ENCODE results near the gene SOX30.

DNA sequence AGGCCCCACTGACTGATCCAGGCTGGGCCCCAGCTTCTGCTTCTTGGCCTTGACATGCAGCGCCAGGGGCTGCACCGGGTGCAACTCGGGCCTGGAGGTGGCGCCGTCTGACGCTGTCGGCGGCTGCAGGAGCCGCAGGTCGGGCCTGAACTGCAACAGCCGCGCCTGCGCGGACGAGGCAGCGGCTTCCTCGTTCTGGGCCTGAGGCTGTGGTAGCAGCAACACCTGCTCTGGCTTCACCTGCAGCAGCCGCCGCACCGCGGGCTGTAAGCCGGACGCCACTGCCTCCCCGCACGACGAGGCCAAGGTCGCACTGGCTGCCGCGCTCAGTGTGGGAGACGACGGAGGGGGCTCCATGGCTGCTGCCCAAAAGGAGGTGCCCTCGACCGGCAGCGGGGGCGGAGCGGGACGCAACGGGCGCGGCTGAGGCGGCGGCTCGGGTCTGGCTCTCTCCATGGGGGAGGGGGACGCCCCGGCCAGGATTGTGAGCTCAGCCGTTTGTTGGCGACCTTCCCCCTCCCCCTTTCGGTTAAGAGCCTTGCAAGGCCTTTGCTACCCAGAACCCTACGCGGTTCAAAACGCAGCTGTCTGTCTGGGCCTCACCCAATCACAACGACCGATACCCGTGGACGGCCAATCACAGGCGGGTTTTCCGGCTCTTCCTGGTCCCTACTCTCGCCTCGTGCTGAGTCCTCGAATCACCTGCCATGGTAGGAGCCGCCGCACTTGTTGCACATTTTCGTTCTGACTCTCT is 438 bp downstream of the SOX30 start:
- no peak for TF ChIP-seq CTCF (IDR thresholded peaks at IDR 0.05)
- TF ChIP-seq, protein P1, sequence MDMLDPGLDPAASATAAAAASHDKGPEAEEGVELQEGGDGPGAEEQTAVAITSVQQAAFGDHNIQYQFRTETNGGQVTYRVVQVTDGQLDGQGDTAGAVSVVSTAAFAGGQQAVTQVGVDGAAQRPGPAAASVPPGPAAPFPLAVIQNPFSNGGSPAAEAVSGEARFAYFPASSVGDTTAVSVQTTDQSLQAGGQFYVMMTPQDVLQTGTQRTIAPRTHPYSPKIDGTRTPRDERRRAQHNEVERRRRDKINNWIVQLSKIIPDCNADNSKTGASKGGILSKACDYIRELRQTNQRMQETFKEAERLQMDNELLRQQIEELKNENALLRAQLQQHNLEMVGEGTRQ (IDR thresholded peaks at IDR 0.05) = no peak
- TF ChIP-seq, protein P2, sequence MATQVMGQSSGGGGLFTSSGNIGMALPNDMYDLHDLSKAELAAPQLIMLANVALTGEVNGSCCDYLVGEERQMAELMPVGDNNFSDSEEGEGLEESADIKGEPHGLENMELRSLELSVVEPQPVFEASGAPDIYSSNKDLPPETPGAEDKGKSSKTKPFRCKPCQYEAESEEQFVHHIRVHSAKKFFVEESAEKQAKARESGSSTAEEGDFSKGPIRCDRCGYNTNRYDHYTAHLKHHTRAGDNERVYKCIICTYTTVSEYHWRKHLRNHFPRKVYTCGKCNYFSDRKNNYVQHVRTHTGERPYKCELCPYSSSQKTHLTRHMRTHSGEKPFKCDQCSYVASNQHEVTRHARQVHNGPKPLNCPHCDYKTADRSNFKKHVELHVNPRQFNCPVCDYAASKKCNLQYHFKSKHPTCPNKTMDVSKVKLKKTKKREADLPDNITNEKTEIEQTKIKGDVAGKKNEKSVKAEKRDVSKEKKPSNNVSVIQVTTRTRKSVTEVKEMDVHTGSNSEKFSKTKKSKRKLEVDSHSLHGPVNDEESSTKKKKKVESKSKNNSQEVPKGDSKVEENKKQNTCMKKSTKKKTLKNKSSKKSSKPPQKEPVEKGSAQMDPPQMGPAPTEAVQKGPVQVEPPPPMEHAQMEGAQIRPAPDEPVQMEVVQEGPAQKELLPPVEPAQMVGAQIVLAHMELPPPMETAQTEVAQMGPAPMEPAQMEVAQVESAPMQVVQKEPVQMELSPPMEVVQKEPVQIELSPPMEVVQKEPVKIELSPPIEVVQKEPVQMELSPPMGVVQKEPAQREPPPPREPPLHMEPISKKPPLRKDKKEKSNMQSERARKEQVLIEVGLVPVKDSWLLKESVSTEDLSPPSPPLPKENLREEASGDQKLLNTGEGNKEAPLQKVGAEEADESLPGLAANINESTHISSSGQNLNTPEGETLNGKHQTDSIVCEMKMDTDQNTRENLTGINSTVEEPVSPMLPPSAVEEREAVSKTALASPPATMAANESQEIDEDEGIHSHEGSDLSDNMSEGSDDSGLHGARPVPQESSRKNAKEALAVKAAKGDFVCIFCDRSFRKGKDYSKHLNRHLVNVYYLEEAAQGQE (IDR thresholded peaks at IDR 0.05) = no peak
- TF ChIP-seq PHF8 (IDR thresholded peaks at IDR 0.05; ENCODE audit: borderline replicate concordance, low read depth) = no peak
- no peak for TF ChIP-seq POLR2A (IDR thresholded peaks at IDR 0.05; ENCODE audit: low read length)
- no peak for TF ChIP-seq EP300 (IDR thresholded peaks at IDR 0.05)
- TF ChIP-seq RARB (CRISPR knock-in tag; IDR thresholded peaks at IDR 0.05) = no peak
- no peak for TF ChIP-seq CBX8 (IDR thresholded peaks at IDR 0.05)
- TF ChIP-seq BHLHE40 (IDR thresholded peaks at IDR 0.05; ENCODE audit: low read depth, low read length) = no peak
- TF ChIP-seq MAX (IDR thresholded peaks at IDR 0.05) = no peak
- no peak for TF ChIP-seq KDM1A (IDR thresholded peaks at IDR 0.05; ENCODE audit: low read depth)
- TF ChIP-seq, protein P3, sequence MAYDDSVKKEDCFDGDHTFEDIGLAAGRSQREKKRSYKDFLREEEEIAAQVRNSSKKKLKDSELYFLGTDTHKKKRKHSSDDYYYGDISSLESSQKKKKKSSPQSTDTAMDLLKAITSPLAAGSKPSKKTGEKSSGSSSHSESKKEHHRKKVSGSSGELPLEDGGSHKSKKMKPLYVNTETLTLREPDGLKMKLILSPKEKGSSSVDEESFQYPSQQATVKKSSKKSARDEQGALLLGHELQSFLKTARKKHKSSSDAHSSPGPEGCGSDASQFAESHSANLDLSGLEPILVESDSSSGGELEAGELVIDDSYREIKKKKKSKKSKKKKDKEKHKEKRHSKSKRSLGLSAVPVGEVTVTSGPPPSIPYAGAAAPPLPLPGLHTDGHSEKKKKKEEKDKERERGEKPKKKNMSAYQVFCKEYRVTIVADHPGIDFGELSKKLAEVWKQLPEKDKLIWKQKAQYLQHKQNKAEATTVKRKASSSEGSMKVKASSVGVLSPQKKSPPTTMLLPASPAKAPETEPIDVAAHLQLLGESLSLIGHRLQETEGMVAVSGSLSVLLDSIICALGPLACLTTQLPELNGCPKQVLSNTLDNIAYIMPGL (CRISPR knock-in tag; IDR thresholded peaks at IDR 0.05; ENCODE audit: borderline replicate concordance) = no peak

All from A549 (cell line).